Measurements from ENCODE around the gene COL4A6.

COL4A6 gene

DNA sequence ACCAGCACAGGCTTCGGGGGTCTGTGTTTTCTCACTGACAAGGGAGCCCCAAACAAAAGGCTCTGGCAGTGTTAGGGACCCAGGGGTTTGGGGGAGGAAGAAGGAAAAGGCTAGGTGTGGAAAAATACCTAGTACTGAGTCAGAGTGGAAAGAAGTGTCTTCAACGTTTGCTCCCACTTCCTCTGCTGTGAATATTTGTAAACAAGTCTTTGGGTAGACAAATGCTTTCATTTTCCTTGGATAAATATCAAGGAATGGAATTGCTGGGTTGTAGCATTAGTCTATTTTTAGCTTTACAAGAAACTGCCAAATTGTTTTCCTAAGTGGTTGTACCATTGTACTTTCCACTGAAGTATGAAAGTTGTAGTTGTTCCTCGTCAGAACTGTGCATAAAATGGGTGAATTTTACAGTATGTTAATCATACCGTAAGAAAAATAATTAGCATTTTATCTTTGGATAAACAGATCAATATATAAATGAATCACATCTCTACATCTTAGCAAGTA, 18.8 kb upstream of the COL4A6 start:
- ATAC-seq = no peak

DNA sequence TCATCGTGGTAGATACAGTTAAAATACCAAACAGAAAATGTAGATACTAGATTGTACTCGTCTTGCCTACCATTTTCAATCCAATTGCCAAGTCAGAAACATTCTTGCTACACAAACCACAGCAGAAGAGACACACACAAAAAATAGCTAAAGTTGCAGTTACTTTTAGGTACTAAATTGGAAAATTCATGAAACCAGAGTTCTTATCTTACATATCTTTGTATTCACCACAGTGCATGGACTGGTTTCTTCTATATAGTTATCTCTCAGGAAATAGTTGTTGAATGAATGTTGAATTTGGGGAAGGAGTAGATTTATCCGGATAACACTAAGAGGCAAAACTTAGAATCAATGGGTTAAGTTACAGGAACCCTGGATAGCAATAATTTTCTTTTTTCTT, 15.6 kb upstream of the COL4A6 start:
- no peak for TF ChIP-seq CSDC2 (CRISPR knock-in tag; IDR thresholded peaks at IDR 0.05)
- no peak for TF ChIP-seq ISL1 (CRISPR knock-in tag; IDR thresholded peaks at IDR 0.05)
- ATAC-seq = no peak

More for the DNA sequence above, 18.8 kb upstream of the COL4A6 start:
- no peak for TF ChIP-seq TOX (CRISPR knock-in tag; IDR thresholded peaks at IDR 0.05; ENCODE audit: borderline replicate concordance)
- no peak for TF ChIP-seq ZC3H10 (CRISPR knock-in tag; IDR thresholded peaks at IDR 0.05)
- TF ChIP-seq, protein P1, sequence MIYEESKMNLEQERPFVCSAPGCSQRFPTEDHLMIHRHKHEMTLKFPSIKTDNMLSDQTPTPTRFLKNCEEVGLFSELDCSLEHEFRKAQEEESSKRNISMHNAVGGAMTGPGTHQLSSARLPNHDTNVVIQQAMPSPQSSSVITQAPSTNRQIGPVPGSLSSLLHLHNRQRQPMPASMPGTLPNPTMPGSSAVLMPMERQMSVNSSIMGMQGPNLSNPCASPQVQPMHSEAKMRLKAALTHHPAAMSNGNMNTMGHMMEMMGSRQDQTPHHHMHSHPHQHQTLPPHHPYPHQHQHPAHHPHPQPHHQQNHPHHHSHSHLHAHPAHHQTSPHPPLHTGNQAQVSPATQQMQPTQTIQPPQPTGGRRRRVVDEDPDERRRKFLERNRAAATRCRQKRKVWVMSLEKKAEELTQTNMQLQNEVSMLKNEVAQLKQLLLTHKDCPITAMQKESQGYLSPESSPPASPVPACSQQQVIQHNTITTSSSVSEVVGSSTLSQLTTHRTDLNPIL (CRISPR knock-in tag; IDR thresholded peaks at IDR 0.05; ENCODE audit: low read depth) = no peak
- TF ChIP-seq ESRRG (CRISPR knock-in tag; IDR thresholded peaks at IDR 0.05) = no peak
- no peak for TF ChIP-seq BACH2 (CRISPR knock-in tag; IDR thresholded peaks at IDR 0.05; ENCODE audit: borderline replicate concordance)
- TF ChIP-seq ISL1 (CRISPR knock-in tag; IDR thresholded peaks at IDR 0.05) = no peak
- TF ChIP-seq PATZ1 (CRISPR knock-in tag; IDR thresholded peaks at IDR 0.05; ENCODE audit: borderline replicate concordance) = no peak
- TF ChIP-seq PPARA (CRISPR knock-in tag; IDR thresholded peaks at IDR 0.05; ENCODE audit: borderline replicate concordance) = no peak
- no peak for TF ChIP-seq ARNTL (CRISPR knock-in tag; IDR thresholded peaks at IDR 0.05; ENCODE audit: borderline replicate concordance, low read depth)
- no peak for TF ChIP-seq SNAI2 (CRISPR knock-in tag; IDR thresholded peaks at IDR 0.05)
- no peak for TF ChIP-seq CSRNP3 (CRISPR knock-in tag; IDR thresholded peaks at IDR 0.05)
- no peak for TF ChIP-seq ZNF565 (CRISPR knock-in tag; conservative IDR thresholded peaks at IDR 0.05; ENCODE audit: low read depth)
- TF ChIP-seq TSHZ2 (CRISPR knock-in tag; IDR thresholded peaks at IDR 0.05) = no peak
- TF ChIP-seq CSDC2 (CRISPR knock-in tag; IDR thresholded peaks at IDR 0.05) = no peak
- TF ChIP-seq, protein P2, sequence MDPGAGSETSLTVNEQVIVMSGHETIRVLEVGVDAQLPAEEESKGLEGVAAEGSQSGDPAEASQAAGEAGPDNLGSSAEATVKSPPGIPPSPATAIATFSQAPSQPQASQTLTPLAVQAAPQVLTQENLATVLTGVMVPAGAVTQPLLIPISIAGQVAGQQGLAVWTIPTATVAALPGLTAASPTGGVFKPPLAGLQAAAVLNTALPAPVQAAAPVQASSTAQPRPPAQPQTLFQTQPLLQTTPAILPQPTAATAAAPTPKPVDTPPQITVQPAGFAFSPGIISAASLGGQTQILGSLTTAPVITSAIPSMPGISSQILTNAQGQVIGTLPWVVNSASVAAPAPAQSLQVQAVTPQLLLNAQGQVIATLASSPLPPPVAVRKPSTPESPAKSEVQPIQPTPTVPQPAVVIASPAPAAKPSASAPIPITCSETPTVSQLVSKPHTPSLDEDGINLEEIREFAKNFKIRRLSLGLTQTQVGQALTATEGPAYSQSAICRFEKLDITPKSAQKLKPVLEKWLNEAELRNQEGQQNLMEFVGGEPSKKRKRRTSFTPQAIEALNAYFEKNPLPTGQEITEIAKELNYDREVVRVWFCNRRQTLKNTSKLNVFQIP (CRISPR knock-in tag; IDR thresholded peaks at IDR 0.05; ENCODE audit: borderline replicate concordance, low read depth) = no peak
- no peak for TF ChIP-seq ZNF8 (CRISPR knock-in tag; IDR thresholded peaks at IDR 0.05)

DNA sequence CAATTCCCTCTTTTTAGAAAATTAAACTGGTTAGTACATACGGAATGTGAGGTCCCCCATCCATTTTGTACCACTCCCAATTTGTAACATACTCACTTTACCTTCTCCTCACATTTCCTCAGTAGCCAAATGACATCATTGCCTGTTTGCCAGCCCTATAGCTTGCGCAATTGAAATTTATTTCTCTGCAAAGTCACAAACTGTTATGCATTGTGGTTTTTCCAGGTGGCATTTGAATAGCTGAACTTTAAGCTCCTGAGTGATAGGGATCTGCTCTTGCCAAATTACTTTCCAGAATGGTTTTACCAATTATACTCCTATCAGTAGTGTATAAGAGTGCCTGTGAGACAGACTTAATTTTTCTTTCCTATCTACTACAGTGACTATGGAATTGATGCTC, 9.1 kb upstream of the COL4A6 start:
- no peak for TF ChIP-seq OSR1 (CRISPR knock-in tag; IDR thresholded peaks at IDR 0.05)
- ATAC-seq = no peak

GRCh38 chrX:108442901-108443464, 4.8 kb upstream of the COL4A6 start:
- ATAC-seq = no peak
- TF ChIP-seq ZFP3 (CRISPR knock-in tag; IDR thresholded peaks at IDR 0.05) (no peak), OSR1 (CRISPR knock-in tag; IDR thresholded peaks at IDR 0.05) (no peak), ZNF70 (CRISPR knock-in tag; IDR thresholded peaks at IDR 0.05) (no peak), CSRNP3 (CRISPR knock-in tag; IDR thresholded peaks at IDR 0.05) (no peak), PATZ1 (CRISPR knock-in tag; IDR thresholded peaks at IDR 0.05; ENCODE audit: borderline replicate concordance) (no peak), TSHZ2 (CRISPR knock-in tag; IDR thresholded peaks at IDR 0.05) (no peak), ISL1 (CRISPR knock-in tag; IDR thresholded peaks at IDR 0.05) (no peak), TOX (CRISPR knock-in tag; IDR thresholded peaks at IDR 0.05; ENCODE audit: borderline replicate concordance) (no peak), PPARA (CRISPR knock-in tag; IDR thresholded peaks at IDR 0.05; ENCODE audit: borderline replicate concordance) (no peak), ZC3H10 (CRISPR knock-in tag; IDR thresholded peaks at IDR 0.05) (no peak)
